HG03432 (cell line): ENCODE measurements around the gene XPA.

Source experiments
- ATAC-seq: cut with Tn5 transposase; IDR thresholded peaks from one replicate; pipeline ENCODE4 v1.9.1; 2021; ENCODE audit warnings: mild to moderate bottlenecking, moderate library complexity; ENCODE audit not compliant: unreplicated experiment

The XPA gene

DNA sequence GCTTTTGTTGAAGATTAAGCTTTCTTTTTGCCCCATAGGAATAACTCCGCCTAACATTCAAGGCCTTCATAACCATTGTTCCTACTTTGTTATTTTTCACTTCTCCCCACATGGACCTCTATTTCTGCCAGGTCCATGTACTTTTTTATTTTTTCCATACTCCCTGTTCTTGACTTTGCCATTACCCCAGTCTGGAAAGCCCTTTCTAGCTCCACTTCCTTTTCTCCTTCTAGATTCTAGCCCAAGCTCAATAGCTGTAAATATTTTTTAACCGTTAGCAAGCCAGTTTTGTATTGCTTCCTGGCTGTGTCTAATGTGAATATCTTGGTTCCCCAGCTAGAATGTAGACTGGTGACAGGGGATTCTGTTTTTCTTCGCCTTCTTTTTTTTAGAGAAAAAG lies 37.4 kb downstream of the XPA start:
- no peak for ATAC-seq

DNA sequence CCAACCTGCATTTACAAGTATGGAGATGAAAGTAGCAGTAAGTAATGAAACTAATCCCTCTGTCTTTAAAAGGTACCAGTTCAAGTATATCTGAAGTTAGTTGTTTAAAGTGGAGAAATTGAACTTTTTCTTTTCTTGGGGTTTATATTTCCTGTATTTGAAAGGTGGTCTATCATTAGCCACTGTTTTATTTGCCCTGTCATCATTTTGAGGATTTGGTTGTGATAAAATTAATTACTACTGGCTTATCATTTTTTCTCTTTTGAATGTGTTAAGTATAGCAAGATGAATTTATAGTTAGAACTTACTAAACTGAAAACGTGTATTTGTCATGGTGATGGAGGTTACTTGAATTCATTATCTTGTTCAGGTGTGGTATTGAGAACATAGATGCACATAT lies 38.4 kb downstream of the XPA start:
- no peak for ATAC-seq

DNA sequence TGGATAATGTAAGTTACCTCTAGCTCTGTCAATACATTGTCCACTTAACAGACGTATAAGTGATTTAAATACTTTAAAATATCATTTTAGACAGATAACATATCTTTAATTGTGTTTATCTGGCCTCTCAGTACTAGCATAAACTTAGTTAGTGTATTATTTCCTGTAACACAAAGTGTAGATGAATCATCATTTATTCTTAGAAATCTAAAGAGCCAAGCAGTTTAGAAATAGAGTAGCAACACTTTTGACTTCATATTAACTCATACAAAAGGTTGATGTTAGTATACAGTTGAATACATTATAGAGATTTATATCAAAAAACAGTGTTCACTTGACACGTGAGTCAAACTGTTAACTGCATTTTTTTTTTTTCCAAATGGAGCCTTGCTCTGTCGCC lies 45.5 kb downstream of the XPA start:
- no peak for ATAC-seq

DNA sequence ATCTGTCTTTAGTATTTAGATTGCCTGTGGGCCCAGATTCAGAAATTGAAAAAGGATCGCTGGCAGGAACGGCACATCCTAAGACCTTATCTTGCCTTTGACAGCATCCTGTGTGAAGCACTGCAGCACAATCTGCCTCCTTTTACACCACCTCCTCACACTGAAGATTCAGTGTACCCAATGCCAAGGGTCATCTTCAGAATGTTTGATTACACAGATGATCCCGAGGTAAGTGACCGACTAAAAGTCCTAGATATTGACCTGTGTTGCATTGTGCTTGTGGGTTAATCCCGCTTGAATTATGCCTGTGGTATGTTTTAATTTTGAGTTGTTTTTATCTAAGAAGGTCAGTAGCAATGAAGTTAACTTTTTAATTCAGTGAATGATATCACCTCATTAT lies 49.1 kb downstream of the XPA start:
- no peak for ATAC-seq

DNA sequence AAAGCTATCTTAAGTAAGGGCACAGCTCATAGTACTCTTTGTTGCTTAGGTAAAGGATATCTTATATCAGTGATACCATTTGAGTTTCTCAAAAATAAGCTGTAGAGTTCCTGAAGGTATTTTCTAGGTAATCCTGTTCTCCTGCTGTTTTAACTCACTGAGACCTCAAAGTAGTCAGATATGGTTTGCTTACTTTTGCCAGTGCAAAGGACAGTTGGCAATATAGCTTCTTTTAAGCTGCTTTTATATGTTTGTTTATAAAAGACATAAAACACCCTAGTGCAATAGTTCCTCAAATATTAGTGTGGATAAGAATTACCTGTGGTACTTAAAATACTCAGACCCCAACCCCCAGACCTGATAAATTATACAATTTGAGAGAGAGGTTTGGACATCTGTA lies 51.4 kb downstream of the XPA start:
- no peak for ATAC-seq

DNA sequence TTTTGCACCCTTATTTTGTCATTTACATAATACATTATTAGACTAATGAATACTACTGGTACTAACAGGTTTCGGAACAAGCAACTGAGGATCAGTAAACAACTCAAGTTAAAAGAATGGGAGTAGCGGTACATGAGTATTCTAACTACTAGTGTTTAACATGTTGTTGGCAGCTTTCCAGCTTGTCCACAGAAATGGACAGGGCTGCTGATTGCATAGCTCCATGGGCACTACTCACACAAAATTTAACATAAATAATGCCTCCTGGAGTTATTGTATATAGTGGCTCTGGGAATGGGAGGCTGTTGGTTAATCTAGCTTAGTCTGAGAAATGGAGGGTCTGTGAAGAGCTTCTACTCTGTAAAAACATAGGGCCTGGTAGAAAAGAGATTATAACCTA lies 56.8 kb downstream of the XPA start:
- ATAC-seq = no peak

DNA sequence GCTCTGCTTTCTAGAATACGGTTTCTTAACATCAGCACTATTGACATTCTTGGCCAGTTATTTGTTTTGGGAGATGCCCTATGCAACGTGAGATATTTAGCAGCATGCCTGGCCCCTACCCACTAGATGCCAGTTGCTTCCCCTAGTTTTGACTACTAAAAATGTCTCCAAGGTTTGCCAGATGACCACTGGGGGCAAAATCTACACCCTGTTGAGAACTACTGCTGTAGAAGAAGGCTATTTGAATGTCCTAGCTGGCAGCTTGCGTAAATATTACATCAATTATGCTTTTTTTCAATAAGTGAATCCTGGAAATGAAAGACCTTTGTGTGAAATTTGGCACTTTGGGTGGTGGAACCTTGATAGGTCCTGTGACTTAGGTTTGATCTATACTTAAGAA lies 58.5 kb downstream of the XPA start:
- ATAC-seq = no peak

DNA sequence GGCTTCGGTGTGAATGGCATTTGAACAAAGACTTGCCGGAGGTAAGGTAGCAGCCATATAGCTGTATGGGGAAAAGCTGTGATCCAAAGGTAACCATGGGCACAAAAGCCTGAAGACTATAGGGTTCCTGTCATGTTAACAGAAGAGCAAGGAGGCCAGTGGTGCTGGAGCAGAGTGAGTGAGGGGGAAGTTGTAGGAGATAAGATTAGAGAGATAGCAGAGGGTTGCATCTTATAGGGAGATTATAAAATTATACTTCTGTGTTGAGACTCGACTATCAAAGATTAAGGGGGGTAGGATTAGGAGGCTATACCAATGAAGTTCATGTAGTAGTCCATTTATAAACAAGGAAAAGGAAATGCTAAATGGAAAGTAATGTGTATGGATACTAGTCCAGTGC lies 60.2 kb downstream of the XPA start:
- ATAC-seq = no peak

DNA sequence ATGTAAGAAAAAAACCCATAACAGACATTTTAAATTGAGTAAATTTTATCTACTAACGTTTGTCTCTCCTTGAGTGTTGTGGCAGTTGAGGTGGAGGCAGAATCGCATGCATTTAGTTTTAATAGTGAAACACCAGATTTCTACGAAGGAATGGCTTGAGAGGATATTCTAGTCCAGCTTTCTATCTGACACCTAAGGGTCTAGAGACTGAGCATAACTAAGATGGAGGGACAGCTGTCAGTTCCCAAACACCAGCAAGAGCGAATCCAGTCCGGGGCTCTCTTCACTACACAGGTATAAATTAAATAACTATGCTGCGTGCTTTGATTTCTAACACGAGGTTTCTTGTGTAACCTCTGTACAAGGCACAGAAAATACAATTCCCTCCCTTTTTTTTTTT lies 62.1 kb downstream of the XPA start:
- no peak for ATAC-seq

DNA sequence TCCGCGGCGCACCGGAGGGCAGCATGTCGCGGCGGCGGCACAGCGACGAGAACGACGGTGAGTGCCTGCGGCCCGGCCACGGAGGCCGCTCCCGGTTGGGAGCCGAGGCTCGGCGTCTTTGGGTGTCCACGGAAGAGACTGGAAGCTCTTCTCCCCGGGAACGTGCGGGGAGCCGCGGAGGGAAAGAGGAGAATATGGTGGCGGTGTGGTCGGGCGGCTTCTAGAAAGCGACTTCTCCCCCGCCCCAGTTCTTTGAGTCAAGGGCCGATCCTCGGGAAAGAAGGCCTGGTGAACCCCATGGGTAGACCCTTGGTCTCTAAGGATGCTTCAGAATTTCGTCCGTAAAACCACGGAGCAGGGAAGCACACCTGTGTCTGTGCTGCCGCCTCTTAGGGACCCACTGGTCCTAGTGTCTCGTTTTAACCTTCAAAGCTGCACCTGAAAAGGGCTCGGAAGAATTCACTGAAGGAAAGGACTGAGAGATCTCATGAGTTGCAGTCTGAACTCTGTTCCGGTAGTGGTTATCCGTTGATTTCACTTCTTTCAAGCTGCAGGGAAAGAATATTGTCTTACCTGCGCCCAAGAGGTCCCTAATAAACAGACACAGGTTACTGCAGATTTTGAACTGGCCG lies 63.2 kb downstream of the XPA start:
- no peak for ATAC-seq

DNA sequence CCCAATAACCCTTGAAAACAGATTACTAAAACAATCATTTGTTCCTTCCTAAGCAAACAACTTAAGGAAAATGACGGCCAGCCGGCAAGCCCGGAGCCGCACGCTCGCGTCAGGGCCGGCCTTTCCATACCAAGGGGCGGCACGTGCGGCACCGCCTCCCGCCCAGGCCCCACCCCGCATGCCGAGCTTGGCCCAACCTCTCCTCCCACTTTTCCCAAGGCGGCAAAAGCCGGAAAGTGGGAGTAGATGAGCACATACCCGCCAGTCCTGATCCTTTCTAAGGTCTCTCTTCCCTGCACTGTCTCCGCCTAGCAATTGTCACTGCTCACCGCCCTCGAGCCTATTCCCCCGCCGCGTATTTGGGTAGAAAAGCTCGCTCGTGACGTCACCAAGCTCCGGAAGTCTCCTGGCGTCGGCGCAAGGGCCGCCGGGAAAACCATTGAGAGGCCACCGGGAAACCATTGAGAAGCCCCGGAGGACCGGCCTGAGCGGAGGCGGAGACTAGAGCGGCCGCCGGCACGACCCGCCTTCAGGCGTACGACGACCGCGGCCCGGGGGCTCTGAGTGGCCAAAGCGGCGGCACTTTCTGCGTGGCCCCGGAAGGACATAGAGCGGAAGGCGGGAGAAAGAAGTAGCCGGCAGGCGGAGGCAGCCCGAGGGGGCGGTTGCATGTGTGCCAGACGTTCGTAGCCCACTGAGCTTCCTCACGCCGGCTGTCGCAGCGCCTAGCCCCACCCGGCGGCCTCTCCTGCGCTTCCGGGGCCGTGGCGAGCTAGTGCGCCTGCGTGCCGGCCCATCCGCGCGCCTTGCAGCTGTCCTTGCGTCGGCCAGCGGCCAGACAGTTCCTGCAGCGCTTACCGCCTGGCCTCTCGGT lies 63.9 kb downstream of the XPA start, which contains the start of the genes NCBP1 and TSTD2:
Gene NCBP1, plus strand, starts transcription at position 837 of the 874 bp plus-strand sequence. CDS start 61 bp downstream, outside the sequence.
Gene TSTD2, minus strand, starts transcription at position 384 of the 874 bp plus-strand sequence. CDS start 5,806 bp downstream, outside the sequence.
- ATAC-seq = peak; percentile 87

DNA sequence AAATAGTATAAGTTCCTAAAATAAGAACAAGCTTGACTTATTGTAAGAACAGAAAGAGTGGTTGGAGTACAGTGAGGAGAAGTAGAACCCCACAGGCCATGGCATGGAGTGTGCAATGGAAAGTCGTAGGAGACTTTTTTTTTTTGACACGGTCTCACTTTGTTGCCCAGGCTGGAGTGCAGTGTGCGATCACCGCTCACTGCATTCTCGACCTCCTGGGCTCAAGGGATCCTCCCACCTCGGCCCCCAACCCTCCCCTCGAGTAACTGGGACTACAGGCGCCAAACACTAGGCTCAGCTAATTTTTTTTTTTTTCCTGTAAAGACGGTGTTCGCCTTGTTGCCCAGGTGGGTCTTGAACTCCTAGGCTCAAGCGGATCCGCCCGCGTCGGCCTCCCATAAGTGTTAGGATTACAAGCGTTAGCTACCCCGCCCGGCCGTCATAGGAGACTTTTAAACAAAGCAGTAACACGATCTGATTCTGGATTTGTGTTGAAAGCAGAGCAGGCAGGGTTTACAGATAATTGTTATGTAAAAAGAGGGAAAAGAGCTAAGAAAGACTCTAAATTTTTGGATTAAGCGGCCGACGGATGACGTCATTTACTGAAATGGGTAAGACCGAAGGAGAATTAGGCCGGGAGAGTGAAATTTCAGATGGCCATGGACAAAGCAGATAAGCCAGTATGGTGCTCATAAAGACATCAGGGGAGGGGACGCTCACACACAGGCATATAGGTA lies 64.7 kb downstream of the XPA start:
- ATAC-seq = peak; percentile 9

DNA sequence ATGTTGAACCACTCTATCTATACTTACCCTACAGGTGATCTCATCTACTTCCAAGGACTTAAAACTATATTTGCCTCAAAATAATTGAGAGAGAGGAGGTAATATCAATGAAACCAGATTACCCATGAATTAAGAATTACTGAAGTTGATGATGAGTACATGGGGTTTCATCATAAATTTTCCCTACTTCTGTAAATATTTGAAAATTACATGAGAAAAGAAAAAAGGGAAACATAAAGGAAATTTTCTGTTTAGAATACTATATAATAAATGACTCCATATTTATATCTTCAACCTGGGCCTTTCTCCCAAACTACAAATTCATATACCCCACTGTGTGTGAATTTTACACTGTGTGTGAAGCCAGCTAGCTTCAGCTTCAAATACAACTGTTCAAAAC lies 66.5 kb downstream of the XPA start:
- ATAC-seq = no peak

DNA sequence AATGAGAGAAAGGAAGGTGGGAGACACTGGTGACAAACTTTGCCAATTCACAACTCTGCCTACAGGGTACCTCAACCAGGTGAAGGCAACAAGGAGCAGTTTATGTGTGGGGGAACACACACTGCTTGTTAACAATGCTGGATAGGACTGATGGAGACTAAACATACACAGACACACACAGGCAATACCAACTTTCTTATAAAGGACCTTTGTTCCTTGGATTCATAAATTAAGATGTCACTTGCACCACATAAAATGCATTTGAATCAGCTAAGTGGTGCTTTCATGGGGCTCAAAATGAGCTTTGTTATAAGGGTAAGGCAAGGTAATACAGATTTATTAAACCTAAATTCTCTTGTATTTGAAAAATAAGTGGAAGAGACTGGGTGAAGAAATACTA lies 68.0 kb downstream of the XPA start:
- ATAC-seq = no peak

DNA sequence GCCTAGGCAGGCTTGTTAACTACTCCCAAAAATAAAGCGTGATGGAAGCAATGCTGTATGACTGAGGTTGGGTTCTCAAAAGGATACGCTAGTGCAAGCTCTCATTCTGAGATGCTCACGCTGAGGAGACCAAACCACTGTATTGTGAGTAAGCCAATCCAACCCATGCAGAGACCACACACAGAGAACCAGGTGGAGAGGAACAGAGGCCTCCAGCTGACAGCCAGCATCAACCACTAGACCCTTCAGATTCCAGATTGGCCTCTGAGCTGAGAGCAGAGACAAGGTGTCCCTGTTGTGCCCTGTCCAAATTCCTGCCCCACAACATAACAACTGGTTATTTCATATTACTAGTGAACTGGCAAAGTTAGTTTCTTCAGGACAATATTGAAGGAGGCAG lies 68.5 kb downstream of the XPA start:
- no peak for ATAC-seq

DNA sequence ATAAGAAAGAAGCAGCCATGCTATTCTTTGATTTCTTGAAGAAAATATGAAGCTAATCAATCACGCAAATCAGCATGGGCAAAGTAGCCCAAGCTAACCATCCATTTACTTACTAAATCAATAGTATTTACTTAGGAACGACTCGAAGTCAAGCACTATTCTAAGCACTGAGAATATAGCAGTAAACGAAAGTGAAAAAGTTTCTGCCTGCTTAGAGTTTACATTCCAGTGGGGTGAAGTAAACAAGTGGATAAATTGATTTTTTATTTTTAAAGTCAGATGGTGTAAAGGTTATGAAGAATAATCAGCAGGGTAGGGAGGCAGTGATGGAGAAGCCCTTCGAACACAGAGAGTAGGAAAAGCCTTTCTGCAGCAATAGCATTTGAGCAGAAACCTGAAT lies 69.5 kb downstream of the XPA start:
- no peak for ATAC-seq

DNA sequence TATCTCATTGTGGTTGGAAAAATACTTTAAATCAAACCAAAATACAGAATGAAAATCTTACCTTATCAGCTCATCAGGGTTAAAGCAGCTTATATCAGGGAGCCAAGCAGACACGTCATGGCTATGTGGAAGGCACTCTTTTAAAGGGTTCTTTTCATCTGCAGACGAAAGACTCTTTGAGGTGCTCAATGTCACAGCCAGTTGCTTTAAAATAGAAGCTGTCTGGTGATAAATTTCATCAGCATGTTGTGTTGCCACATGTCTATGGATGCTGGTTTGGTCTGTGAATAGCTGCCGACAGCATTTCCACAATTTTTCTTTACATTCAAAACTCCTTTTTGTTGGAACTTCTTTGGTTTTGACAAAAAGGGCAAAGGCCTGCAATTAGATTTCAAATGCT lies 71.5 kb downstream of the XPA start:
- no peak for ATAC-seq
